GM19193 (cell line): ENCODE data around the gene S1PR4.

Experiments used
- POLR2A ChIP-seq: IDR thresholded peaks from 4 replicates; pipeline ENCODE4 v1.6.1; 2011; ENCODE audit not compliant: insufficient read depth, insufficient read length; ENCODE audit errors: extremely low read depth

The S1PR4 gene

GRCh38 chr19:3185461-3186159 is 7.0 kb downstream of the S1PR4 start, which contains the start of gene NCLN:
NCLN (plus strand) TSS chr19:3185930; CDS start chr19:3186031, 101 bp downstream.
- peak; percentile 68 for TF ChIP-seq POLR2A

- no peak for TF ChIP-seq POLR2A
Observed at GRCh38 chr19:3186160-3186688, 7.7 kb downstream of the S1PR4 start.

- no peak for TF ChIP-seq POLR2A
Observed at GRCh38 chr19:3186891-3187661, 8.5 kb downstream of the S1PR4 start.

- TF ChIP-seq POLR2A = no peak
Observed at GRCh38 chr19:3187662-3188511, 9.3 kb downstream of the S1PR4 start.

GRCh38 chr19:3188627-3189596 is 10.3 kb downstream of the S1PR4 start:
- TF ChIP-seq POLR2A = no peak

GRCh38 chr19:3189702-3190469 is 11.3 kb downstream of the S1PR4 start:
- TF ChIP-seq POLR2A = no peak

- no peak for TF ChIP-seq POLR2A
Observed at GRCh38 chr19:3190470-3190770, 11.9 kb downstream of the S1PR4 start.

GRCh38 chr19:3190921-3191805 is 12.6 kb downstream of the S1PR4 start:
- no peak for TF ChIP-seq POLR2A

- TF ChIP-seq POLR2A = no peak
Observed at GRCh38 chr19:3192228-3192635, 13.7 kb downstream of the S1PR4 start.

- TF ChIP-seq POLR2A = no peak
Observed at GRCh38 chr19:3192684-3193083, 14.1 kb downstream of the S1PR4 start.

- TF ChIP-seq POLR2A = no peak
Observed at GRCh38 chr19:3193256-3194105, 14.9 kb downstream of the S1PR4 start.
